Measurements from ENCODE around the gene PWWP2B. TPM values are rescaled to one million over a fixed set of nuclear protein-coding genes. Genes with fewer than 3 reads are reported as not detected.

Gene PWWP2B
- polyA plus RNA-seq, 1 experiment: 2.7 TPM

DNA sequence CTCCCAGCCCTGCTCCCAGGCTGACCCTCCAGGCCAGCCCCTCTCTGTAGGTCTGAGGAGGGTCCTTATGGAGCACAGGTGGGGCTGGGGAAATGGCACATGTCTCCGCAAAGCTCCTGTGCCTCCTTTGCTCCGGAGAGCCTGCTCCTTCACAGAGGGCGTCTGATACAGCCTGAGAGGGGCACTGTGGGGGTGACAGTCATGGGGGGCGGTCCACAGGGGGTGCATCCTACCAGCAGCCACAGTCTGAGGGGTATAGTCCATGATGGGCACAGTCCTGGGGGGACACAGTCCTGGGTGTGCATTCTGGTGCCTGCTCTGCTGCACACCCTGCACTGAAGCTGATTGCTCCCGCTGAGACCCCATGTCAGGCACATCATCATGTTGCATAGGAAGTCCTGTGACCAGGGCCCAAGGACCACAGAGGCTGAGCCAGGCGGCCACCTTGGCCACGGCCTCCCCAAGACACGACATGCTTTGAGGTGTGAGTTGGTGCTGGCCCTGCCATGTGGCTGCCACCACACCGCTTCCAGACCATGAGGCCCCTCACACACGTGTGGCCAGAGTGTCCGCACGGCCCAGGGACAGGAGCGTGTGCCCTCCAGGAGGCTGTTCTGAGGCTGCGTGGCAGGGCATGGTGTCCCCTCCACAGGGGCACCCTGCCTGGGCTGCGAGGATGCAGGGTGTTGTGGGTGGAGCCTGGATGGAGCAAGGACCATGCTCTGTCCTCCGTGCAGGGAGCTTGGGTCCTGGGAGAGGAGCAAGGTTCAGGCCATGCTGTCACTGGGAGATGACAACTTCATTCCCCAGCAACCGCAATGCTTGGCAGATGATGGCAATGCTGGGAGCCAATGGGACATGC is 59.2 kb downstream of the PWWP2B start:
- CTCF ChIA-PET: interaction anchor here (0.9 to 3.1 kb wide), 7 partner anchors 44 to 211 kb away, joined by 3 to 15 read pairs (median 3); no protein-coding TSS in a partner anchor

DNA sequence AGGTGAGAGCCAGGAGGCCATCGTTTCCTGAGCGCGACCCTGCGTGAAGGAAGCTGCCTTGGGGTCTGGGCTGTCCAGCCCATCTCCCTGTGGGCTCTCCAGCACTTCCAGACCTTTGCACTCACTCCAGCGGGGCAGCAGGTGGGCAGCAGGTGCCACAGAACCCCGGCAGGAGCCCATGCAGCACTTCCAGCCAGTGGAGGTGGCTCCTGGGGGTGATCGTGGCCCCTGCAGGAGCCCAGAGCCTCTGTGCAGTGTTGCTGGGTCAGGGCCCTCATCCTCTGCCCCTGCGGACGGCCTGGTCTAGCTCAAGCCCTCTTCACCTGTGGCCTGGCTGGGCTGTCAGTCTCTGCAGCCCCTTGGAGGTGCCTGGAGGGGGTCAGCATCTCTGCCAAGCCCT is 59.9 kb downstream of the PWWP2B start:
- Histone ChIP-seq H3K27me3 (ENCODE audit: control insufficient read depth, insufficient read depth, low read length) (no peaks in the 10 kb centered on the region; the same call in 1 of the 2 replicates), H3K36me3 (ENCODE audit: control insufficient read depth, insufficient read depth, low read length) (no peaks in the 10 kb centered on the region), H3K4me3 (ENCODE audit: low read depth, low read length) (no peak overlapping the region)
- POLR2A ChIA-PET: no interaction called here
- CTCF ChIA-PET: interaction anchor here (1.2 to 1.8 kb wide), 3 partner anchors 176 to 182 kb away, joined by 3 to 6 read pairs (median 4); no protein-coding TSS in a partner anchor
- DNase-seq (ENCODE audit: low read depth): no peak
- TF ChIP-seq, protein P1, sequence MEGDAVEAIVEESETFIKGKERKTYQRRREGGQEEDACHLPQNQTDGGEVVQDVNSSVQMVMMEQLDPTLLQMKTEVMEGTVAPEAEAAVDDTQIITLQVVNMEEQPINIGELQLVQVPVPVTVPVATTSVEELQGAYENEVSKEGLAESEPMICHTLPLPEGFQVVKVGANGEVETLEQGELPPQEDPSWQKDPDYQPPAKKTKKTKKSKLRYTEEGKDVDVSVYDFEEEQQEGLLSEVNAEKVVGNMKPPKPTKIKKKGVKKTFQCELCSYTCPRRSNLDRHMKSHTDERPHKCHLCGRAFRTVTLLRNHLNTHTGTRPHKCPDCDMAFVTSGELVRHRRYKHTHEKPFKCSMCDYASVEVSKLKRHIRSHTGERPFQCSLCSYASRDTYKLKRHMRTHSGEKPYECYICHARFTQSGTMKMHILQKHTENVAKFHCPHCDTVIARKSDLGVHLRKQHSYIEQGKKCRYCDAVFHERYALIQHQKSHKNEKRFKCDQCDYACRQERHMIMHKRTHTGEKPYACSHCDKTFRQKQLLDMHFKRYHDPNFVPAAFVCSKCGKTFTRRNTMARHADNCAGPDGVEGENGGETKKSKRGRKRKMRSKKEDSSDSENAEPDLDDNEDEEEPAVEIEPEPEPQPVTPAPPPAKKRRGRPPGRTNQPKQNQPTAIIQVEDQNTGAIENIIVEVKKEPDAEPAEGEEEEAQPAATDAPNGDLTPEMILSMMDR (IDR thresholded peaks at IDR 0.05; ENCODE audit: insufficient read depth, low read depth, low read length): no peak

More for the DNA sequence above, 59.2 kb downstream of the PWWP2B start:
- no peaks in the 10 kb centered on the region for H3K36me3 ChIP-seq (ENCODE audit: control insufficient read depth, insufficient read depth, low read length)
- no peak for DNase-seq (ENCODE audit: low read depth)
- no peaks in the 10 kb centered on the region; the same call in 1 of the 2 replicates for H3K27me3 ChIP-seq (ENCODE audit: control insufficient read depth, insufficient read depth, low read length)
- POLR2A ChIA-PET: no interaction called here
- TF ChIP-seq, protein P1 (IDR thresholded peaks at IDR 0.05; ENCODE audit: insufficient read depth, low read depth, low read length): no peak
- H3K4me3 ChIP-seq (ENCODE audit: low read depth, low read length): no peak overlapping the region

DNA sequence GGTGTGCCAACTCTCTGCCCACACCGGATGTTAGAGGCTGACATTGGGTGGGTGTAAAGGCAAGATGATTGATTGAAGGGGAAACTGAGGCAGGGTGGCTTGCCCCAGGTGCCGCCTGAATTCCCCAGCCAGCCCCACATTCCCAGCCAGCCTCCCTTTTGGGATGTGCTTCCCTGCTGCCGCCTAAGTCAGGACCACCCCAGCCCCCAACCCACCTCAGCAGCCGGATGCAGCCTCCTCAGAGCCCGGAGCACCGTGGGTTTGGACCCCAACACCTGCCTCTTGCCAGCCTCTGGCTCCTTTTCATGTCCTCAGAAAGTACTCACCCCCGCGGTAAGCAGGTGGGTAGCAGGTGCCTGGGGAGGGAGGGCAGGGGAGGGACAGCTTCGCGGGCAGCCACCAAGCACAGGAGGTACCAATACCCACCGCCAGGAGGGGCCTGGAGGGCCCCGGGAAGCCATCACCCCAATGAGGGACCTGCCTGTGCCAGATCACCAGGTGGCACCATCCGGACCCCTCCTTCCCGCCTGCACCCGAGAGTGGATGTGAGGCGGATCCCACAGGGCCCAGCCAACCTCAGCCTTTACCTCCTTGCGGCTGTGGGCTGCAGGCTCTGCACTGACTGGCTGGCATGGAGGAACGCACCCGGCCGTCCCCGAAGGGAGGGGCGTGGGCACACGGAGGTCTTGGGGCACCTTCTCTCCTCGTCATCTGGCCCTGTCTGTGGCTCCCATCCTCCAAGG is 60.5 kb downstream of the PWWP2B start:
- ChIA-PET CTCF (interaction anchor here (1.2 to 3.3 kb wide), 7 partner anchors 74 to 185 kb away, joined by 3 to 42 read pairs (median 9); no protein-coding TSS in a partner anchor), POLR2A (no interaction called here)
- Histone ChIP-seq H3K27me3 (ENCODE audit: control insufficient read depth, insufficient read depth, low read length) (no peaks in the 10 kb centered on the region; the same call in 1 of the 2 replicates), H3K4me3 (ENCODE audit: low read depth, low read length) (no peak overlapping the region), H3K36me3 (ENCODE audit: control insufficient read depth, insufficient read depth, low read length) (no peaks in the 10 kb centered on the region)
- DNase-seq (ENCODE audit: low read depth): no peak
- TF ChIP-seq, protein P1 (IDR thresholded peaks at IDR 0.05; ENCODE audit: insufficient read depth, low read depth, low read length): no peak; the same call in 1 of the 2 replicates

DNA sequence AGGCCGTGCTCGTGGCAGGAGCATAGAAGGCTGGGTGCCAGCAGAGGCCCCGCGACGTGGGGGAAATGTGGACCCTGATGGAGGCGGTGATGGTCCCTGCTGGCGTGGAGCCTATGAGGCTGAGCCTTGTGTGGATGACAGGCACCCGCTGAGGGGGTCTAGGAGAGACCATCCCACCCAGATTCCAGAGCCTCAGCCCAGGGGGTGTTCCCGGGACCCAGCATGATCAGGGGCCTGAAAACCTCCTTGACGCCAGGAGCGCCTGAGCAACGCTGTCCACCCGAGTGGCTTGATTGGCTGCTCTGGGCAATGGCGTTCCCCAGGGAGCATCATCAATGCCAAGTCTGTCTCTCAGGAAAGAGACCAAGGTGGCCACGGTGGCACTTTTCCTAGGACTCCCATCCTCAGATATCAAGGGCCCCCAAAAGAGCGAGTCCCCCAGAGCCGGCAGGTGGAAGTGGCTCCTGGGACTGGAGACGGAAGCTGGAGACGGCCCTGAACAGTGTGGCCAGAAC is 61.1 kb downstream of the PWWP2B start:
- H3K36me3 ChIP-seq (ENCODE audit: control insufficient read depth, insufficient read depth, low read length): no peaks in the 10 kb centered on the region
- TF ChIP-seq, protein P1 (IDR thresholded peaks at IDR 0.05; ENCODE audit: insufficient read depth, low read depth, low read length): no peak
- no peaks in the 10 kb centered on the region; the same call in 1 of the 2 replicates for H3K27me3 ChIP-seq (ENCODE audit: control insufficient read depth, insufficient read depth, low read length)
- H3K4me3 ChIP-seq (ENCODE audit: low read depth, low read length): no peak overlapping the region
- ChIA-PET POLR2A (no interaction called here), CTCF (interaction anchor here (1.5 to 3.3 kb wide), 8 partner anchors 10 to 184 kb away, joined by 4 to 42 read pairs (median 14); no protein-coding TSS in a partner anchor)
- no peak for DNase-seq (ENCODE audit: low read depth)
